DMS153 (cell line): ENCODE measurements around the gene VENTX.

Experiments used
- DNase-seq: peaks from one replicate; lab custom pipeline; 2025; lab: John Stamatoyannopoulos, UW

VENTX gene

DNA sequence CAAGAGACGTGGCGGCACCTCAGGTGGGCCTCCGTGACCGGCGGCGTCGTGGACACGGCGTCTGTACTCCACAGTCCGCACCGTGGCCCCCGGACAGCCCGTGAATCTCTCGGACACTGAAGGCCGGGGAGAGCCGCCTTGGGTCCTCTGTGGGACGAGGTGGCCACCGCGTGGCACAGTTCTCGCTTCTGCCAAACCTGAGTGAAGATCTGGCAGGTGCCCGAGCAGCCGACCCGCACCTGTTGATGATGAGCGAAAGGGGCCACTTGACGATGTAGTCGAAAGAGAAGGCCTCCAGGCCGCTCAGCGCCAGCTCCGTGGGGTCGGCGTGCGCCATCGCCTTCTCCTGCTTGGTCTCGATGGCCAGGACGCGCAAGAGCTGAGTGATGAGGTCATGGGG, 47.6 kb downstream of the VENTX start:
- DNase-seq = no peak

DNA sequence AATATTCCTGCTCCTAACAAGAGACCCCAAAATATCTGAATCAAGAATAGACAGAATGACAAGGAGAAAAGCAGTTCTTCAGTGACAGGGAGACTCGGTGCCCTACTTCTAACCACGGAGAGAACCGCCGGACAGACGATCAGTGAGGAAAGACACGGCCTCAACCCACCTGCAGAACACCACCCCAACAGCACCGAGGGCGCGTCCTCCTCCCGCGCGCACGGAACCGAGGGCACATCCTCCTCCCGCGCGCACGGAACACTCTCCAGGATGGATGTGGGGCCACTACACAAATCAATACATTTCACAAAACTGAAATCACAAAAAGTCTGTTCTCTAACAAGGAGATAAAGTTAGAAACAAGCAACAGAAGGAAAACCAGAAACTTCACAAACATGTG, 48.7 kb downstream of the VENTX start:
- DNase-seq = no peak

- no peak for DNase-seq
These were observed 50.3 kb downstream of the VENTX start for GRCh38 chr10:133287832-133288500.

DNA sequence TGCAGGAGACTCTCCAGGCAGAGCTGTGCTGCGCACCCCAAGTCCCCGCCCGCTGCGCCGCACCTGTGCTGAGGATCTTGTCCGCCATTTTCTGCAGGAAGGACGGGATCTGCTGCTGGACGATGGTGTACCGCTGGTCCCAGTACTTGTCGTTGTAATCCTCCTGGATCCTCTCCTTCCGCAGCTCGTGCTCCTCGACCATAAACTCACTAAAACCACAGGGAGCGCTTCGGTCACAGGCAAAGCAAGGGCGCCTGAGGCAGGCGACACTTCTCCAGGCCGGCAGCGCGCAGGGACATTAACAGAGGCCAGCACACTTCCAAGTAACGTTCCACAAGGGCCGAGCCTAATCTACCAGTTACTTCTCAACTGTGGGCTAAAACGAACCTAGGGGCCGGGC, 52.1 kb downstream of the VENTX start:
- no peak for DNase-seq
